HepG2 (cell line): Measurements from ENCODE around the gene C14orf132. TPM values are rescaled to one million over a fixed set of nuclear protein-coding genes. Genes with fewer than 3 reads are reported as not detected.
A peak's percentile ranks its signal among the peaks of the same experiment; 100 is the strongest.

Source experiments
- ATAC-seq: fragments of 200-7000 bp; cut with Tn5 transposase; 3 replicates; pipeline ENCODE4 v1.9.1; 2020; ENCODE audit warnings: mild to moderate bottlenecking, moderate library complexity
- BruUV-seq: library from RNA; stranded (reverse); fragments of 400-500 nt; replicated peaks from 2 replicates; lab custom pipeline; 2021; lab: Mats Ljungman, UMichigan
- CTCF ChIA-PET: fragments of 300-600 bp; formaldehyde crosslinking; extraction: SDS; loops from one replicate; lab custom pipeline; 2021; ENCODE audit warnings: low total read pairs, inconsistent platforms, low intra/inter-chr PET ratio; lab: Yijun Ruan, JAX
- POLR2A ChIA-PET: fragments of 350-600 bp; sonication (Branson Sonifier 250); formaldehyde crosslinking; loops from one replicate; lab custom pipeline; 2020; ENCODE audit warnings: antibody characterized with exemption, inconsistent platforms; lab: Yijun Ruan, JAX
- DNase-seq: peaks from one replicate; pipeline ENCODE4 v3.0.0-alpha.2; 2015; ENCODE audit warnings: low spot score
- FAIRE-seq: peaks from 3 replicates; lab custom pipeline; 2011; peaks lifted over from hg19 to GRCh38; lab: Jason Lieb, UNC
- H2AFZ ChIP-seq: one replicate; pipeline ENCODE4 v1.6.1; 2011; ENCODE audit warnings: low read length, inconsistent platforms
- H3K27ac ChIP-seq: fragments of 300-600 bp; 3 replicates; pipeline ENCODE4 v1.8.0; 2011; ENCODE audit warnings: mixed run types, mild to moderate bottlenecking, mixed read lengths, low read length, inconsistent platforms; ENCODE audit not compliant: insufficient read depth; ENCODE audit errors: extremely low read length
- H3K27me3 ChIP-seq, 2 experiments: fragments of 200-600 bp in 1 of 2; 2 replicates in 1 of 2; 3 replicates in 1 of 2; pipeline versions ENCODE4 v1.6.0 to v1.8.0; 2011; ENCODE audit warnings: low read length in 2 of 2, mild to moderate bottlenecking in 2 of 2, moderate library complexity in 2 of 2, inconsistent platforms in 1 of 2; ENCODE audit not compliant: insufficient read depth in 2 of 2, control insufficient read depth in 1 of 2
- H3K36me3 ChIP-seq, 2 experiments: fragments of 200-600 bp in 1 of 2; replicated peaks in 1 of 2; 2 replicates in 1 of 2; 3 replicates in 1 of 2; pipeline versions ENCODE4 v1.5.1 to v1.8.0; 2011; ENCODE audit warnings: low read length in 2 of 2, inconsistent platforms in 1 of 2; ENCODE audit not compliant: insufficient read depth in 2 of 2, control insufficient read depth in 1 of 2
- H3K4me1 ChIP-seq: 2 replicates; pipeline ENCODE4 v1.5.1; 2012; ENCODE audit warnings: low read length, inconsistent platforms; ENCODE audit not compliant: insufficient read depth
- H3K4me2 ChIP-seq: 2 replicates; pipeline ENCODE4 v1.6.0; 2011; ENCODE audit warnings: low read depth, low read length, inconsistent platforms
- H3K4me3 ChIP-seq, 3 experiments: fragments of 200-600 bp in 1 of 3; sonication (generic), shearing (Covaris generic) in 1 of 3; replicated peaks in 1 of 3; 2 replicates each; pipeline ENCODE4 v1.5.1; 2011 to 2016; ENCODE audit warnings: low read length in 3 of 3, inconsistent platforms in 2 of 3, low read depth in 2 of 3, mild to moderate bottlenecking in 2 of 3, control low read depth in 1 of 3, mixed read lengths in 1 of 3; ENCODE audit not compliant: insufficient read depth in 1 of 3
- H3K79me2 ChIP-seq: one replicate; pipeline ENCODE4 v1.6.1; 2011; ENCODE audit warnings: low read length, inconsistent platforms; ENCODE audit not compliant: insufficient read depth
- H3K9ac ChIP-seq: 2 replicates; pipeline ENCODE4 v1.6.0; 2011; ENCODE audit warnings: mild to moderate bottlenecking, low read depth, low read length, inconsistent platforms; ENCODE audit not compliant: insufficient read depth
- H3K9me3 ChIP-seq: 2 replicates; pipeline ENCODE4 v1.5.1; 2012; ENCODE audit warnings: mild to moderate bottlenecking, low read length
- H4K20me1 ChIP-seq: 2 replicates; pipeline ENCODE4 v1.6.0; 2011; ENCODE audit warnings: inconsistent platforms, mild to moderate bottlenecking, low read length, moderate library complexity; ENCODE audit not compliant: insufficient read depth
- ATF1 ChIP-seq: IDR thresholded peaks from 2 replicates; pipeline ENCODE4 v1.6.1; 2016; ENCODE audit warnings: mild to moderate bottlenecking, control low read depth
- CEBPB ChIP-seq: IDR thresholded peaks from 2 replicates; pipeline ENCODE4 v1.6.1; 2011; ENCODE audit warnings: low read depth, low read length, improper control_type of control experiment, borderline replicate concordance
- KAT8 ChIP-seq: IDR thresholded peaks from 2 replicates; pipeline ENCODE4 v1.6.1; 2016; ENCODE audit warnings: missing genetic modification reagents, missing compliant biosample characterization
- TMF1 ChIP-seq: sonication (generic); formaldehyde crosslinking; IDR thresholded peaks from 2 replicates; pipeline ENCODE4 v1.8.1; 2022; ENCODE audit warnings: low read depth, missing genetic modification reagents
- ZNF124 ChIP-seq: sonication (generic); formaldehyde crosslinking; IDR thresholded peaks from 2 replicates; pipeline ENCODE4 v1.4.0; 2020; ENCODE audit warnings: missing genetic modification reagents
- ZNF33B ChIP-seq: sonication (generic); formaldehyde crosslinking; IDR thresholded peaks from 2 replicates; pipeline ENCODE4 v1.5.1; 2020; ENCODE audit warnings: mild to moderate bottlenecking, missing genetic modification reagents
- ZNF616 ChIP-seq: sonication (generic); formaldehyde crosslinking; IDR thresholded peaks from 2 replicates; pipeline ENCODE4 v1.5.0; 2020; ENCODE audit warnings: low read depth, mild to moderate bottlenecking, missing genetic modification reagents
- WGBS: methylation state at CpG from one replicate; pipeline ENCODE4 v1.1.6; 2017; ENCODE audit warnings: low lambda C conversion rate; 5-methylcytosine and 5-hydroxymethylcytosine counted together
- in situ Hi-C: cut with HindIII; loops from 2 replicates; pipeline ENCODE4 v1.10.0; 2017; ENCODE audit warnings: low pct_unique_long_range_greater_than_20kb; ENCODE audit not compliant: extremely low pct_ligation_motif_present
- intact Hi-C: fragments of 100-400 bp; cut with micrococcal nuclease; formaldehyde crosslinking; loops from one replicate; pipeline ENCODE4 v1.10.0; 2022; ENCODE audit not compliant: unreplicated experiment
- polyA plus RNA-seq, 8 experiments: library from polyadenylated mRNA; depleted of rRNA in 3 of 8; stranded (reverse) in 7 of 8; unstranded in 1 of 8; fragments of >200 nt; fragmentation: Illumina TruSeq in 4 of 8; extraction: Trizol in 4 of 8; gene quantifications; 2 replicates each; pipeline versions ENCODE4 v1.2.1 to v1.2.3, GENCODE V29; 2011 to 2016; ENCODE audit warnings: low read depth in 4 of 8, missing spikeins in 1 of 8, mixed read lengths in 1 of 8; ENCODE audit not compliant: insufficient read depth in 1 of 8
- total RNA-seq, 5 experiments: library from RNA; depleted of rRNA; stranded (reverse); fragments of >200 nt; fragmentation: Illumina TruSeq; extraction: Trizol; gene quantifications; 2 replicates each; pipeline ENCODE4 v1.2.3, GENCODE V29; 2016; ENCODE audit warnings: low read depth in 1 of 5
- TF ChIP-seq, protein P1 (sequence below): sonication (generic); formaldehyde crosslinking; IDR thresholded peaks from 2 replicates; pipeline ENCODE4 v1.4.0; 2020; ENCODE audit warnings: mild to moderate bottlenecking, low read depth, missing genetic modification reagents
- TF ChIP-seq, protein P2 (sequence below): sonication (generic); formaldehyde crosslinking; IDR thresholded peaks from 2 replicates; pipeline ENCODE4 v1.4.0; 2020; ENCODE audit warnings: missing genetic modification reagents

Gene C14orf132
- total and polyA plus RNA-seq, 2 of the 13 experiments (the other 11 are each of a cell fraction or from before 2014, with no cell fraction given) = 0.13 to 0.15 TPM

DNA sequence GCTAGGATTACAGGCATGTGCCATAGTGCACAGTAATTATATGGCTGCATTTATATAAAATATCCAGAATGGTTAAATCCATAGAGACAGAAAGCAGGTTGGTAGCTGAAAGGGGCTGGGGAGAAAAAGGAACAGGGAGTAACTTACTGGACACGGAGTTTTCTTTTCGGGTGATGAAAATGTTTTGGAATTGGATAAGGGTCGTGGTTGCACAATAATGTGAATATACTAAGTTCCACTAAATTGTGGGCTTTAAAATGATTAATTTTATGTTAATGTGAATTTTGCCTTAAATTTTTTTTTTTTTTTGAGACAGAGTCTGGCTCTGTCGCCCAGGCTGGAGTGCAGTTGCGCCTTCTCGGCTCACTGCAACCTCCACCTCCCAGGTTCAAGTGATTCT is 95.3 kb downstream of the C14orf132 start:
- Histone ChIP-seq H3K79me2 (no peaks in the 10 kb centered on the region), H4K20me1 (no peaks in the 10 kb centered on the region), H3K27ac (no peak overlapping the region), H3K4me1 (peaks cover 10% of the 10 kb centered on the region), H3K4me3 (no peak overlapping the region), H3K9me3 (peaks cover 3% of the 10 kb centered on the region; the same call in 1 of the 2 replicates), H3K36me3 (no peaks in the 10 kb centered on the region), H2AFZ (no peak overlapping the region), H3K27me3 (no peaks in the 10 kb centered on the region), H3K9ac (no peak overlapping the region), H3K4me2 (no peak overlapping the region)
- no peak for DNase-seq
- ChIA-PET POLR2A (no interaction called here), CTCF (no interaction called here)
- BruUV-seq = no TSS peak
- in situ Hi-C loops (no loop called here), intact Hi-C loops (no loop called here)
- FAIRE-seq = no peak
- no peak for ATAC-seq
- TF ChIP-seq ATF1 (CRISPR knock-in tag) (no peak), CEBPB (0 out of 2 replicates have a peak, but pooled peaks have one; percentile 6)
- WGBS = 74% methylated on average over 6 of the region's 6 CpGs

DNA sequence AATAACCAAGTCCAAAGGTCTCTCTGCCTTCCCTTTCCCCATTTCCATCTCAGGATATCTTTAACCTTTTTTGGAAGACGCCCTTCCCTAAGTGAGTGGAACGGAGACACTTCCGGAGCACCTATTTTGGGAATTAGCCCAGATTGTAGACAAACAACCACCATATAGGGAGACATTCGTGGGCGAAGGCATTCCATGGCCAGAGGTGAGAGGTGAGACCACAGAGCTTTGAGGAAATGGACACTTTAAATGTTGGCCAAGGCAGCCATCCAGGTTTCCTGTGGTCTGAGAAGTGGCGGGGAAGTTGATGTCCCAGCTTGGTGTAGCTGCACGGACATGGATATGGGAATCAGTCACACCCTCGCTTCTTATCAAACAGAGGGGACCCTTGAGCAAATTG is 96.1 kb downstream of the C14orf132 start:
- in situ Hi-C loops (no loop called here), intact Hi-C loops (no loop called here)
- no TSS peak for BruUV-seq
- 53% methylated on average over 8 of the region's 8 CpGs for WGBS
- H3K27ac ChIP-seq = no peak overlapping the region
- H3K9ac ChIP-seq = no peak overlapping the region
- no peaks in the 10 kb centered on the region for H3K36me3 ChIP-seq
- peaks cover 9% of the 10 kb centered on the region; the same call in 1 of the 2 replicates for H3K9me3 ChIP-seq
- no peak overlapping the region for H3K4me3 ChIP-seq
- no peaks in the 10 kb centered on the region for H4K20me1 ChIP-seq
- H2AFZ ChIP-seq = no peak overlapping the region
- FAIRE-seq (no peak), DNase-seq (no peak), ATAC-seq (no peak)
- H3K4me1 ChIP-seq = peaks cover 11% of the 10 kb centered on the region
- no peaks in the 10 kb centered on the region for H3K27me3 ChIP-seq
- H3K79me2 ChIP-seq = no peaks in the 10 kb centered on the region
- ChIA-PET CTCF (no interaction called here), POLR2A (no interaction called here)
- TF ChIP-seq ZNF616 (CRISPR knock-in tag) = no peak
- TF ChIP-seq, protein P1, sequence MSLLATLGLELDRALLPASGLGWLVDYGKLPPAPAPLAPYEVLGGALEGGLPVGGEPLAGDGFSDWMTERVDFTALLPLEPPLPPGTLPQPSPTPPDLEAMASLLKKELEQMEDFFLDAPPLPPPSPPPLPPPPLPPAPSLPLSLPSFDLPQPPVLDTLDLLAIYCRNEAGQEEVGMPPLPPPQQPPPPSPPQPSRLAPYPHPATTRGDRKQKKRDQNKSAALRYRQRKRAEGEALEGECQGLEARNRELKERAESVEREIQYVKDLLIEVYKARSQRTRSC (CRISPR knock-in tag) = no peak
- no peak for TF ChIP-seq TMF1 (CRISPR knock-in tag)
- TF ChIP-seq, protein P2, sequence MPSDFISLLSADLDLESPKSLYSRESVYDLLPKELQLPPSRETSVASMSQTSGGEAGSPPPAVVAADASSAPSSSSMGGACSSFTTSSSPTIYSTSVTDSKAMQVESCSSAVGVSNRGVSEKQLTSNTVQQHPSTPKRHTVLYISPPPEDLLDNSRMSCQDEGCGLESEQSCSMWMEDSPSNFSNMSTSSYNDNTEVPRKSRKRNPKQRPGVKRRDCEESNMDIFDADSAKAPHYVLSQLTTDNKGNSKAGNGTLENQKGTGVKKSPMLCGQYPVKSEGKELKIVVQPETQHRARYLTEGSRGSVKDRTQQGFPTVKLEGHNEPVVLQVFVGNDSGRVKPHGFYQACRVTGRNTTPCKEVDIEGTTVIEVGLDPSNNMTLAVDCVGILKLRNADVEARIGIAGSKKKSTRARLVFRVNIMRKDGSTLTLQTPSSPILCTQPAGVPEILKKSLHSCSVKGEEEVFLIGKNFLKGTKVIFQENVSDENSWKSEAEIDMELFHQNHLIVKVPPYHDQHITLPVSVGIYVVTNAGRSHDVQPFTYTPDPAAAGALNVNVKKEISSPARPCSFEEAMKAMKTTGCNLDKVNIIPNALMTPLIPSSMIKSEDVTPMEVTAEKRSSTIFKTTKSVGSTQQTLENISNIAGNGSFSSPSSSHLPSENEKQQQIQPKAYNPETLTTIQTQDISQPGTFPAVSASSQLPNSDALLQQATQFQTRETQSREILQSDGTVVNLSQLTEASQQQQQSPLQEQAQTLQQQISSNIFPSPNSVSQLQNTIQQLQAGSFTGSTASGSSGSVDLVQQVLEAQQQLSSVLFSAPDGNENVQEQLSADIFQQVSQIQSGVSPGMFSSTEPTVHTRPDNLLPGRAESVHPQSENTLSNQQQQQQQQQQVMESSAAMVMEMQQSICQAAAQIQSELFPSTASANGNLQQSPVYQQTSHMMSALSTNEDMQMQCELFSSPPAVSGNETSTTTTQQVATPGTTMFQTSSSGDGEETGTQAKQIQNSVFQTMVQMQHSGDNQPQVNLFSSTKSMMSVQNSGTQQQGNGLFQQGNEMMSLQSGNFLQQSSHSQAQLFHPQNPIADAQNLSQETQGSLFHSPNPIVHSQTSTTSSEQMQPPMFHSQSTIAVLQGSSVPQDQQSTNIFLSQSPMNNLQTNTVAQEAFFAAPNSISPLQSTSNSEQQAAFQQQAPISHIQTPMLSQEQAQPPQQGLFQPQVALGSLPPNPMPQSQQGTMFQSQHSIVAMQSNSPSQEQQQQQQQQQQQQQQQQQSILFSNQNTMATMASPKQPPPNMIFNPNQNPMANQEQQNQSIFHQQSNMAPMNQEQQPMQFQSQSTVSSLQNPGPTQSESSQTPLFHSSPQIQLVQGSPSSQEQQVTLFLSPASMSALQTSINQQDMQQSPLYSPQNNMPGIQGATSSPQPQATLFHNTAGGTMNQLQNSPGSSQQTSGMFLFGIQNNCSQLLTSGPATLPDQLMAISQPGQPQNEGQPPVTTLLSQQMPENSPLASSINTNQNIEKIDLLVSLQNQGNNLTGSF (CRISPR knock-in tag) = no peak
- TF ChIP-seq ZNF33B (CRISPR knock-in tag) = no peak
- no peak for TF ChIP-seq ZNF124 (CRISPR knock-in tag)
- no peak for TF ChIP-seq KAT8
- no peak overlapping the region for H3K4me2 ChIP-seq
